SU-DHL-6 (cell line): ENCODE measurements around the gene PLEK2.
"Not testable (repeated sequence)": the region's sequence is repeated elsewhere in the genome, so short reads cannot be mapped to it uniquely, and the experiment has no call there.

Source experiments
- H2AFZ ChIP-seq: fragments of 200-600 bp; sonication (generic); 2 replicates; pipeline ENCODE4 v1.6.1; 2014; ENCODE audit warnings: low read depth, mild to moderate bottlenecking, moderate library complexity, mixed read lengths, antibody characterized with exemption, low read length; ENCODE audit not compliant: severe bottlenecking
- H3F3A ChIP-seq: fragments of 200-600 bp; shearing (Covaris generic); 2 replicates; pipeline ENCODE4 v1.6.0; 2016; ENCODE audit warnings: antibody characterized with exemption, mild to moderate bottlenecking; ENCODE audit not compliant: insufficient read depth
- H3K27ac ChIP-seq: fragments of 200-600 bp; sonication (generic); 2 replicates; pipeline ENCODE4 v1.5.1; 2016; ENCODE audit warnings: low read depth, mild to moderate bottlenecking, low read length, moderate library complexity, mixed read lengths
- H3K27me3 ChIP-seq: fragments of 200-600 bp; sonication (generic), shearing (Covaris generic); 2 replicates; pipeline ENCODE4 v1.6.0; 2014; ENCODE audit warnings: mild to moderate bottlenecking, low read length
- H3K36me3 ChIP-seq: fragments of 200-600 bp; sonication (generic); 2 replicates; pipeline ENCODE4 v1.6.1; 2014; ENCODE audit warnings: mild to moderate bottlenecking, low read length, mixed read lengths
- H3K4me2 ChIP-seq: fragments of 300-600, 200-600 bp; shearing (Covaris generic), sonication (generic); 2 replicates; pipeline ENCODE4 v1.6.0; 2014; ENCODE audit warnings: low read length, low read depth, mild to moderate bottlenecking; ENCODE audit not compliant: poor library complexity, severe bottlenecking
- H3K4me3 ChIP-seq: fragments of 200-600 bp; sonication (generic); 2 replicates; pipeline ENCODE4 v1.5.1; 2014; ENCODE audit warnings: antibody characterized with exemption, low read length, mild to moderate bottlenecking, mixed read lengths; ENCODE audit not compliant: insufficient read depth, poor library complexity, severe bottlenecking
- H3K79me2 ChIP-seq: fragments of 200-600 bp; sonication (generic); 2 replicates; pipeline ENCODE4 v1.6.1; 2014; ENCODE audit warnings: mild to moderate bottlenecking, low read length, moderate library complexity; ENCODE audit not compliant: insufficient read depth
- H3K9ac ChIP-seq: fragments of 200-600 bp; sonication (generic); 2 replicates; pipeline ENCODE4 v1.7.0; 2014; ENCODE audit warnings: mild to moderate bottlenecking, low read length
- H3K9me2 ChIP-seq: fragments of 200-600 bp; sonication (generic); replicated peaks from 2 replicates; pipeline ENCODE4 v1.6.1; 2014; ENCODE audit warnings: low read length; ENCODE audit not compliant: insufficient read depth
- H3K9me3 ChIP-seq: fragments of 200-600 bp; sonication (generic); 2 replicates; pipeline ENCODE4 v1.6.1; 2014; ENCODE audit warnings: low read length, mixed read lengths; ENCODE audit not compliant: insufficient read depth
- H4K20me1 ChIP-seq: fragments of 200-600 bp; sonication (generic); 2 replicates; pipeline ENCODE4 v1.6.1; 2014; ENCODE audit warnings: low read depth, mild to moderate bottlenecking, antibody characterized with exemption, low read length, moderate library complexity, mixed read lengths
- EZH2phosphoT487 ChIP-seq: fragments of 200-600 bp; sonication (generic), shearing (Covaris generic); conservative IDR thresholded peaks from 2 replicates; pipeline ENCODE4 v1.6.1; 2018; ENCODE audit warnings: mild to moderate bottlenecking, antibody characterized with exemption, low read length, moderate library complexity, mixed read lengths
- TF ChIP-seq, protein P1 (sequence below): fragments of 200-600 bp; sonication (generic); IDR thresholded peaks from one replicate; pipeline ENCODE4 v1.5.1; 2017; ENCODE audit warnings: antibody characterized with exemption, mild to moderate bottlenecking, low read length, moderate library complexity; ENCODE audit not compliant: insufficient read depth, poor library complexity, severe bottlenecking

Gene PLEK2

DNA sequence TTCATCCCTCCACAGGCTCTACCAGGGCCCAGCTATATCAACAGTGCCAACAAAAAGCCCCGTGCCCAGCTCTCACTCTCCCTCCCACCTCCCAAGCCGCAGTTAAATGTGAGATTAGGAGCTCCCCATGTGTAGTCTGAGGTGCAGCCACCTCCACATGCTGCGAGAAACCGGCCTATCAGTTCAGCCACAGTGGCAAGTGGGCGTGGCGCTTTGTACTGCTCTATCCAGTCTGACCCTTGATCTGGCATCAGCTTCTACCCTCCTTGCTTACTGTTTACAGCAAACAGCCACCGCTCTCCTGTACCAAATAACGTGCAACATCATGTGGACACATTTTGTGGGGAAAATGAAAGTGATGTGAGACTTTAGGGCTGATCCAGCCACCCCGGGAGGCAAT lies 1.7 kb downstream of the PLEK2 start:
- Histone ChIP-seq H4K20me1 (no peaks in the 10 kb centered on the region), H3K79me2 (no peaks in the 10 kb centered on the region), H3K4me2 (no peak overlapping the region), H3K9me2 (no peaks in the 10 kb centered on the region), H3K9ac (no peak overlapping the region), H3K36me3 (no peaks in the 10 kb centered on the region), H3F3A (no peaks in the 10 kb centered on the region), H3K27me3 (no peaks in the 10 kb centered on the region), H3K4me3 (no peak overlapping the region), H3K9me3 (no peaks in the 10 kb centered on the region), H3K27ac (no peak overlapping the region), H2AFZ (no peak overlapping the region)
- TF ChIP-seq EZH2phosphoT487, result no peak
- TF ChIP-seq, protein P1, sequence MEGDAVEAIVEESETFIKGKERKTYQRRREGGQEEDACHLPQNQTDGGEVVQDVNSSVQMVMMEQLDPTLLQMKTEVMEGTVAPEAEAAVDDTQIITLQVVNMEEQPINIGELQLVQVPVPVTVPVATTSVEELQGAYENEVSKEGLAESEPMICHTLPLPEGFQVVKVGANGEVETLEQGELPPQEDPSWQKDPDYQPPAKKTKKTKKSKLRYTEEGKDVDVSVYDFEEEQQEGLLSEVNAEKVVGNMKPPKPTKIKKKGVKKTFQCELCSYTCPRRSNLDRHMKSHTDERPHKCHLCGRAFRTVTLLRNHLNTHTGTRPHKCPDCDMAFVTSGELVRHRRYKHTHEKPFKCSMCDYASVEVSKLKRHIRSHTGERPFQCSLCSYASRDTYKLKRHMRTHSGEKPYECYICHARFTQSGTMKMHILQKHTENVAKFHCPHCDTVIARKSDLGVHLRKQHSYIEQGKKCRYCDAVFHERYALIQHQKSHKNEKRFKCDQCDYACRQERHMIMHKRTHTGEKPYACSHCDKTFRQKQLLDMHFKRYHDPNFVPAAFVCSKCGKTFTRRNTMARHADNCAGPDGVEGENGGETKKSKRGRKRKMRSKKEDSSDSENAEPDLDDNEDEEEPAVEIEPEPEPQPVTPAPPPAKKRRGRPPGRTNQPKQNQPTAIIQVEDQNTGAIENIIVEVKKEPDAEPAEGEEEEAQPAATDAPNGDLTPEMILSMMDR, result no peak

DNA sequence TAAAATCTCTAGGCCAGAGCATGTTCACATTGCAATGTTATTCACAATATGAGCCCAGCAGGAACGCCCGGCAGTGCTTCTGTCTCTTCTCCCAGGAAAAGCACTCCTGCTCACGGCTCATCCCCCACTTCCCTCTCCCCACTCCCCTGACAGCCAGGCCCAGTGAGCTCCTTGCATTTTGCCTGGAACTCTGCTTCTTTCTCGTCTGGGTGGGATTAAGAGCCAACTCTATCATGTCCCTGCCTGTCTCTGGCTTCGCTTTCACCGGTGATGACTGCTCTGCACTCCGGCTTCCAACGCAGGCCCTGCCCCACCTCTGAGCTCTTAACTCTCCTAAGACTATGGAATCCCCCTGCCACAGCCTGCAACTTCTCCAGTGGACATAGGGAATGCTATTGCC lies 2.5 kb downstream of the PLEK2 start:
- Histone ChIP-seq H3K4me2 (no peak overlapping the region), H3K36me3 (no peaks in the 10 kb centered on the region), H3K9me3 (no peaks in the 10 kb centered on the region), H3K9ac (no peak overlapping the region), H4K20me1 (no peaks in the 10 kb centered on the region), H3K9me2 (no peaks in the 10 kb centered on the region), H3K27ac (no peak overlapping the region), H3K27me3 (no peaks in the 10 kb centered on the region), H2AFZ (no peak overlapping the region), H3K4me3 (no peak overlapping the region), H3F3A (no peaks in the 10 kb centered on the region), H3K79me2 (no peaks in the 10 kb centered on the region)
- TF ChIP-seq, protein P1, result no peak
- TF ChIP-seq EZH2phosphoT487, result no peak

DNA sequence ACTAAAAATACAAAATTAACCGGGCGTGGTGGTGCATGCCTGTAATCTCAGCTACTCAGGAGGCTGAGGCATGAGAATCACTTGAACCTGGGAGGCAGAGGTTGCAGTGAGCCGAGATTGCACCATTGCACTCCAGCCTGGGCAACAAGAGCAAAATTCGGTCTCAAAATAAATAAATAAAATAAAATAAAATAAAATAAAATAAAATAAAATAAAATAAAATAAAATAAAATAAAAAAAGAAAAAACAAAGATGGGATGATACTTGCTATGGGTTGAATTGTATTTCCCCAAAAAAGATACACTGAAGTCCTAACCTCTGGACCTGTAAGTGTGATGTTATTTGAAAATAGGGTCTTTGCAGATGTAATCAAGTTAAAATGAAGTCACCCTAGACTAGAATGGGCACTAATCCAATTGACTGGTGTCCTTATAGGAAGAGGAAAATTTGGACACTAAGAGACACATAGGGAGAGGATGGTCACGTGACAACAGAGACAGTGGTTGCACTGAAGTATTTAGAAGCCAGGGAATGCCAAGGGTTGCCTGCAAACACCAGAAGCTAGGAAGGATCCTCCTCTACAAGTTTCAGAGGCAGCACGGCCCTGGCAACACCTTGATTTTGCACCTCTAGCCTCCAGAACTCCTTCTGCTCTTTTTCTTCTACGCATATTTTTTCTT lies 3.7 kb downstream of the PLEK2 start:
- H3K9me2 ChIP-seq, H3K9me3 ChIP-seq, H3K4me2 ChIP-seq, H3K36me3 ChIP-seq, H3K79me2 ChIP-seq, H3K27me3 ChIP-seq, H3F3A ChIP-seq, H4K20me1 ChIP-seq, H3K27ac ChIP-seq, H2AFZ ChIP-seq, H3K9ac ChIP-seq, H3K4me3 ChIP-seq: not testable (repeated sequence)

DNA sequence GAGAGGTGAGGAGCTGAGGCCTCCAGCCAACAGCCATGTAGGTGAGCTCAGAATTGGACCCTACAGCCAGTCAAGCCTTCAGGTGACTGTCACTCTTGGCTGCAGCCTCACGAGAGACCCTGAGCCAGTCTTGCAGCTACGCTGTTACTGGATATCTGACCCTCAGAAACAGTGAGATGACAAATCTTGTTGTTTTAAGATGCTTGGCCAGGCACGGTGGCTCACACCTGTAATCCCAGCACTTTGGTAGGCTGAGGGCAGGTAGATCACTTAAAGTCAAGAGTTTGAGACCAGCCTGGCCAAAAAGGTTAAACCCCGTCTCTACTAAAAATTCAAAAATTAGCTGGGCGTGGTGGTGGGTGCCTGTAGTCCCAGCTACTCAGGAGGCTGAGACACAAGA lies 6.2 kb downstream of the PLEK2 start:
- no peaks in the 10 kb centered on the region for H4K20me1 ChIP-seq
- no peak overlapping the region for H3K4me3 ChIP-seq
- no peaks in the 10 kb centered on the region for H3K79me2 ChIP-seq
- no peaks in the 10 kb centered on the region for H3F3A ChIP-seq
- H3K9ac ChIP-seq, result no peak overlapping the region
- no peaks in the 10 kb centered on the region for H3K36me3 ChIP-seq
- H3K4me2 ChIP-seq, result no peak overlapping the region
- H3K27me3 ChIP-seq, result no peaks in the 10 kb centered on the region
- no peak overlapping the region for H2AFZ ChIP-seq
- TF ChIP-seq, protein P1, result no peak
- no peak for TF ChIP-seq EZH2phosphoT487
- H3K27ac ChIP-seq, result no peak overlapping the region
- H3K9me2 ChIP-seq, result no peaks in the 10 kb centered on the region
- H3K9me3 ChIP-seq, result no peaks in the 10 kb centered on the region
